HG02678 (cell line): Measurements from ENCODE around the gene C16orf46.
A peak's percentile ranks its signal among the peaks of the same experiment; 100 is the strongest.
"Not testable (repeated sequence)": the region's sequence is repeated elsewhere in the genome, so short reads cannot be mapped to it uniquely, and the experiment has no call there.

Experiments
- ATAC-seq: cut with Tn5 transposase; IDR thresholded peaks from one replicate; pipeline ENCODE4 v1.9.1; 2021; ENCODE audit warnings: mild to moderate bottlenecking, moderate library complexity; ENCODE audit not compliant: unreplicated experiment

Gene C16orf46

GRCh38 chr16:81077076-81077940, at the start of gene C16orf46:
TSS of gene C16orf46 (minus strand) at chr16:81077238. CDS start at chr16:81063955, 13,283 bp downstream.
- peak; percentile 94 for ATAC-seq

GRCh38 chr16:81123092-81123852, 46.2 kb upstream of the C16orf46 start:
- ATAC-seq, result no peak

GRCh38 chr16:81121474-81121990, 44.5 kb upstream of the C16orf46 start:
- no peak for ATAC-seq

GRCh38 chr16:81117436-81117835, 40.4 kb upstream of the C16orf46 start:
- no peak for ATAC-seq

- ATAC-seq, result no peak
These were observed 39.2 kb upstream of the C16orf46 start for GRCh38 chr16:81116285-81116684.

GRCh38 chr16:81112453-81112852, 35.4 kb upstream of the C16orf46 start:
- no peak for ATAC-seq

GRCh38 chr16:81109274-81109673, 32.2 kb upstream of the C16orf46 start:
- not testable (repeated sequence) for ATAC-seq

- no peak for ATAC-seq
These were observed 30.5 kb upstream of the C16orf46 start for GRCh38 chr16:81107511-81107910.

GRCh38 chr16:81106826-81107503, 29.9 kb upstream of the C16orf46 start:
- no peak for ATAC-seq

- no peak for ATAC-seq
These were observed 28.9 kb upstream of the C16orf46 start for GRCh38 chr16:81105946-81106345.

- ATAC-seq, result no peak
These were observed 24.7 kb upstream of the C16orf46 start for GRCh38 chr16:81101702-81102101.

GRCh38 chr16:81099958-81100357, 22.9 kb upstream of the C16orf46 start:
- no peak for ATAC-seq

GRCh38 chr16:81097230-81097629, 20.2 kb upstream of the C16orf46 start:
- no peak for ATAC-seq

GRCh38 chr16:81096715-81097208, 19.7 kb upstream of the C16orf46 start:
- ATAC-seq, result no peak

- ATAC-seq, result peak; percentile 98
These were observed 19.1 kb upstream of the C16orf46 start, which contains the start of gene GCSH for GRCh38 chr16:81095953-81096714. TSS of gene GCSH (minus strand) at chr16:81096395. CDS start at chr16:81096278, 117 bp downstream.

GRCh38 chr16:81095653-81095952, 18.6 kb upstream of the C16orf46 start:
- peak; percentile 11 for ATAC-seq

GRCh38 chr16:81094771-81095251, 17.8 kb upstream of the C16orf46 start:
- ATAC-seq, result no peak

- no peak for ATAC-seq
These were observed 11.8 kb upstream of the C16orf46 start for GRCh38 chr16:81088836-81089235.

- ATAC-seq, result no peak
These were observed 4.0 kb upstream of the C16orf46 start for GRCh38 chr16:81081014-81081413.

- no peak for ATAC-seq
These were observed 3.2 kb upstream of the C16orf46 start for GRCh38 chr16:81080233-81080632.
